Liver (tissue), 9 donors: ENCODE measurements around the gene THAP7. TPM values are rescaled to one million over a fixed set of nuclear protein-coding genes. Genes with fewer than 3 reads are reported as not detected.

ENCODE experiments used
- DNase-seq: peaks from one replicate; pipeline ENCODE4 v3.0.0-alpha.2; 2017; ENCODE audit warnings: low spot score
- H3K27ac ChIP-seq, 2 donors: one replicate each; pipeline ENCODE4 v1.7.0; 2013; ENCODE audit warnings: inconsistent platforms in 2 of 2, low read length in 2 of 2, control low read depth in 1 of 2, low read depth in 1 of 2, mild to moderate bottlenecking in 1 of 2
- H3K27me3 ChIP-seq, 4 donors: one replicate each; pipeline versions ENCODE4 v1.6.1 to v1.7.0; 2013; ENCODE audit warnings: low read length in 3 of 4, inconsistent platforms in 1 of 4, mild to moderate bottlenecking in 1 of 4, moderate library complexity in 1 of 4; ENCODE audit not compliant: control insufficient read depth in 4 of 4, insufficient read depth in 4 of 4
- H3K36me3 ChIP-seq, 4 donors: one replicate each; pipeline versions ENCODE4 v1.6.1 to v1.7.0; 2013; ENCODE audit warnings: low read length in 3 of 4, mild to moderate bottlenecking in 3 of 4, low read depth in 1 of 4, moderate library complexity in 1 of 4; ENCODE audit not compliant: control insufficient read depth in 4 of 4, insufficient read depth in 3 of 4
- H3K4me1 ChIP-seq, 4 donors: one replicate each; pipeline versions ENCODE4 v1.6.1 to v1.7.0; 2013; ENCODE audit warnings: low read length in 3 of 4, mild to moderate bottlenecking in 3 of 4, moderate library complexity in 1 of 4; ENCODE audit not compliant: control insufficient read depth in 4 of 4, insufficient read depth in 4 of 4
- H3K4me3 ChIP-seq, 3 donors: one replicate each; pipeline versions ENCODE4 v1.6.1 to v1.7.0; 2013; ENCODE audit warnings: low read length in 3 of 3, control low read depth in 1 of 3, low read depth in 1 of 3, mild to moderate bottlenecking in 1 of 3
- H3K9ac ChIP-seq, 2 donors: one replicate each; pipeline ENCODE4 v1.7.0; 2013; ENCODE audit warnings: low read length in 2 of 2, mild to moderate bottlenecking in 2 of 2, moderate library complexity in 2 of 2, control low read depth in 1 of 2, low read depth in 1 of 2
- H3K9me3 ChIP-seq, 4 donors: one replicate each; pipeline versions ENCODE4 v1.6.1 to v1.7.0; 2013; ENCODE audit warnings: low read length in 3 of 4; ENCODE audit not compliant: control insufficient read depth in 4 of 4
- ATF3 ChIP-seq: IDR thresholded peaks from 2 replicates; pipeline ENCODE4 v1.6.1; 2016; ENCODE audit warnings: antibody characterized with exemption
- CTCF ChIP-seq: fragments of 150-350 bp; IDR thresholded peaks from 2 replicates; pipeline ENCODE4 v1.5.1; 2017; ENCODE audit warnings: improper control_type of control experiment, low read depth, low read length; ENCODE audit not compliant: missing input control
- EGR1 ChIP-seq, 2 donors: IDR thresholded peaks; 2 replicates each; pipeline ENCODE4 v1.6.1; 2016 to 2018; ENCODE audit warnings: antibody characterized with exemption in 2 of 2, low read depth in 2 of 2
- FOXA2 ChIP-seq: IDR thresholded peaks from 2 replicates; pipeline ENCODE4 v1.6.1; 2016; ENCODE audit warnings: antibody characterized with exemption
- GABPA ChIP-seq, 2 donors: IDR thresholded peaks in 1 of 2; conservative IDR thresholded peaks in 1 of 2; 2 replicates each; pipeline ENCODE4 v1.6.1; 2016; ENCODE audit warnings: antibody characterized with exemption in 2 of 2, mild to moderate bottlenecking in 1 of 2, moderate library complexity in 1 of 2
- HNF4A ChIP-seq, 2 donors: conservative IDR thresholded peaks; 2 replicates each; pipeline ENCODE4 v1.6.1; 2016; ENCODE audit warnings: antibody characterized with exemption in 2 of 2, mild to moderate bottlenecking in 2 of 2
- HNF4G ChIP-seq: IDR thresholded peaks from 2 replicates; pipeline ENCODE4 v1.6.1; 2016; ENCODE audit warnings: antibody characterized with exemption
- JUND ChIP-seq, 2 donors: IDR thresholded peaks; 2 replicates each; pipeline ENCODE4 v1.6.1; 2016; ENCODE audit warnings: antibody characterized with exemption in 2 of 2
- MAX ChIP-seq: IDR thresholded peaks from 2 replicates; pipeline ENCODE4 v1.6.1; 2016; ENCODE audit warnings: antibody characterized with exemption
- NR2F2 ChIP-seq: IDR thresholded peaks from 2 replicates; pipeline ENCODE4 v1.6.1; 2016; ENCODE audit warnings: antibody characterized with exemption
- REST ChIP-seq: IDR thresholded peaks from 2 replicates; pipeline ENCODE4 v1.6.1; 2016; ENCODE audit warnings: antibody characterized with exemption, mild to moderate bottlenecking
- RXRA ChIP-seq, 2 donors: IDR thresholded peaks; 2 replicates each; pipeline ENCODE4 v1.6.1; 2017 to 2018; ENCODE audit warnings: antibody characterized with exemption in 2 of 2, mild to moderate bottlenecking in 1 of 2
- SP1 ChIP-seq: IDR thresholded peaks from 2 replicates; pipeline ENCODE4 v1.6.1; 2018; ENCODE audit warnings: antibody characterized with exemption, mild to moderate bottlenecking
- TAF1 ChIP-seq: conservative IDR thresholded peaks from 2 replicates; pipeline ENCODE4 v1.6.1; 2016; ENCODE audit warnings: antibody characterized with exemption, mild to moderate bottlenecking
- YY1 ChIP-seq: IDR thresholded peaks from 2 replicates; pipeline ENCODE4 v1.6.1; 2016; ENCODE audit warnings: antibody characterized with exemption, mild to moderate bottlenecking
- ZBTB33 ChIP-seq: IDR thresholded peaks from 2 replicates; pipeline ENCODE4 v1.6.1; 2016; ENCODE audit warnings: antibody characterized with exemption
- WGBS: extraction: QIAGEN DNeasy Blood & Tissue Kit; methylation state at CpG from one replicate; pipeline ENCODE4 v1.1.7; 2013; 5-methylcytosine and 5-hydroxymethylcytosine counted together
- polyA plus RNA-seq, 2 donors: library from polyadenylated mRNA; stranded (reverse) in 1 of 2; unstranded in 1 of 2; fragments of 200-250 nt in 1 of 2; fragments of >200 nt in 1 of 2; fragmentation: Nextera tagmentation in 1 of 2; extraction: Ambion mirVana in 1 of 2; gene quantifications; one replicate each; pipeline versions ENCODE4 v1.2.1 to v1.2.3, GENCODE V29; 2013 to 2015
- total RNA-seq, 2 donors: library from RNA; depleted of rRNA; stranded (reverse); fragments of >200 nt; gene quantifications; one replicate each; pipeline ENCODE4 v1.2.3, GENCODE V29; 2014
- donor health status: healthy.
- donor health status: healthy.
- donor health status: healthy.
- donor health status: healthy.
- donor health status: healthy.

Gene THAP7
- total and polyA plus RNA-seq, 4 donors, result 10.4 to 21.9 (median 19.4) TPM

- WGBS, result 93% methylated on average over 4 of the region's 4 CpGs
- Histone ChIP-seq H3K4me3 (no peak overlapping the region), H3K36me3 (no peaks in the 10 kb centered on the region), H3K27me3 (no peaks in the 10 kb centered on the region), H3K4me1 (peaks cover 5 to 33% (median 13%) of the 10 kb centered on the region in 4 donors), H3K9me3 (no peaks in the 10 kb centered on the region), H3K9ac (no peak overlapping the region), H3K27ac (no peak overlapping the region)
- no peak for DNase-seq
- TF ChIP-seq GABPA (IDR thresholded peaks at IDR 0.05 in 1 of 2, conservative IDR thresholded peaks at IDR 0.05 in 1 of 2) (no peak), YY1 (no peak), NR2F2 (no peak), HNF4G (no peak), ATF3 (no peak), ZBTB33 (no peak), JUND (IDR thresholded peaks at IDR 0.05) (no peak), SP1 (no peak)
Observed at GRCh38 chr22:20960609-20961008, 41.3 kb downstream of the THAP7 start.

GRCh38 chr22:20959578-20960461 is 42.1 kb downstream of the THAP7 start:
- no peak overlapping the region for H3K27ac ChIP-seq
- peaks cover 2 to 30% (median 13%) of the 10 kb centered on the region in 4 donors for H3K4me1 ChIP-seq
- no peaks in the 10 kb centered on the region for H3K27me3 ChIP-seq
- H3K4me3 ChIP-seq, result no peak overlapping the region
- no peak overlapping the region for H3K9ac ChIP-seq
- no peaks in the 10 kb centered on the region for H3K36me3 ChIP-seq
- WGBS, result 97% methylated on average over 20 of the region's 20 CpGs
- no peaks in the 10 kb centered on the region for H3K9me3 ChIP-seq
- TF ChIP-seq RXRA (IDR thresholded peaks at IDR 0.05) (no peak), MAX (no peak), ZBTB33 (no peak), GABPA (IDR thresholded peaks at IDR 0.05 in 1 of 2, conservative IDR thresholded peaks at IDR 0.05 in 1 of 2) (no peak), TAF1 (no peak), REST (no peak), EGR1 (IDR thresholded peaks at IDR 0.05; ENCODE audit: low read depth in 2 of 2) (no peak), YY1 (no peak), NR2F2 (no peak), FOXA2 (no peak), HNF4A (conservative IDR thresholded peaks at IDR 0.05) (no peak), CTCF (no peak), SP1 (no peak)
- DNase-seq, result no peak
